HepG2 (cell line): ENCODE measurements around the gene OBSL1. TPM values are rescaled to one million over a fixed set of nuclear protein-coding genes. Genes with fewer than 3 reads are reported as not detected.

Source experiments
- ATAC-seq: fragments of 200-7000 bp; cut with Tn5 transposase; 3 replicates; pipeline ENCODE4 v1.9.1; 2020; ENCODE audit warnings: mild to moderate bottlenecking, moderate library complexity
- BruUV-seq: library from RNA; stranded (reverse); fragments of 400-500 nt; replicated peaks from 2 replicates; lab custom pipeline; 2021; lab: Mats Ljungman, UMichigan
- CTCF ChIA-PET: fragments of 300-600 bp; formaldehyde crosslinking; extraction: SDS; loops from one replicate; lab custom pipeline; 2021; ENCODE audit warnings: low total read pairs, inconsistent platforms, low intra/inter-chr PET ratio; lab: Yijun Ruan, JAX
- POLR2A ChIA-PET: fragments of 350-600 bp; sonication (Branson Sonifier 250); formaldehyde crosslinking; loops from one replicate; lab custom pipeline; 2020; ENCODE audit warnings: antibody characterized with exemption, inconsistent platforms; lab: Yijun Ruan, JAX
- DNase-seq: peaks from one replicate; pipeline ENCODE4 v3.0.0-alpha.2; 2015; ENCODE audit warnings: low spot score
- FAIRE-seq: peaks from 3 replicates; lab custom pipeline; 2011; peaks lifted over from hg19 to GRCh38; lab: Jason Lieb, UNC
- H2AFZ ChIP-seq: one replicate; pipeline ENCODE4 v1.6.1; 2011; ENCODE audit warnings: low read length, inconsistent platforms
- H3K27ac ChIP-seq: fragments of 300-600 bp; 3 replicates; pipeline ENCODE4 v1.8.0; 2011; ENCODE audit warnings: mixed run types, mild to moderate bottlenecking, mixed read lengths, low read length, inconsistent platforms; ENCODE audit not compliant: insufficient read depth; ENCODE audit errors: extremely low read length
- H3K27me3 ChIP-seq, 2 experiments: fragments of 200-600 bp in 1 of 2; 2 replicates in 1 of 2; 3 replicates in 1 of 2; pipeline versions ENCODE4 v1.6.0 to v1.8.0; 2011; ENCODE audit warnings: low read length in 2 of 2, mild to moderate bottlenecking in 2 of 2, moderate library complexity in 2 of 2, inconsistent platforms in 1 of 2; ENCODE audit not compliant: insufficient read depth in 2 of 2, control insufficient read depth in 1 of 2
- H3K36me3 ChIP-seq, 2 experiments: fragments of 200-600 bp in 1 of 2; replicated peaks in 1 of 2; 2 replicates in 1 of 2; 3 replicates in 1 of 2; pipeline versions ENCODE4 v1.5.1 to v1.8.0; 2011; ENCODE audit warnings: low read length in 2 of 2, inconsistent platforms in 1 of 2; ENCODE audit not compliant: insufficient read depth in 2 of 2, control insufficient read depth in 1 of 2
- H3K4me1 ChIP-seq: 2 replicates; pipeline ENCODE4 v1.5.1; 2012; ENCODE audit warnings: low read length, inconsistent platforms; ENCODE audit not compliant: insufficient read depth
- H3K4me2 ChIP-seq: 2 replicates; pipeline ENCODE4 v1.6.0; 2011; ENCODE audit warnings: low read depth, low read length, inconsistent platforms
- H3K4me3 ChIP-seq, 3 experiments: fragments of 200-600 bp in 1 of 3; sonication (generic), shearing (Covaris generic) in 1 of 3; replicated peaks in 1 of 3; 2 replicates each; pipeline ENCODE4 v1.5.1; 2011 to 2016; ENCODE audit warnings: low read length in 3 of 3, inconsistent platforms in 2 of 3, low read depth in 2 of 3, mild to moderate bottlenecking in 2 of 3, control low read depth in 1 of 3, mixed read lengths in 1 of 3; ENCODE audit not compliant: insufficient read depth in 1 of 3
- H3K79me2 ChIP-seq: one replicate; pipeline ENCODE4 v1.6.1; 2011; ENCODE audit warnings: low read length, inconsistent platforms; ENCODE audit not compliant: insufficient read depth
- H3K9ac ChIP-seq: 2 replicates; pipeline ENCODE4 v1.6.0; 2011; ENCODE audit warnings: mild to moderate bottlenecking, low read depth, low read length, inconsistent platforms; ENCODE audit not compliant: insufficient read depth
- H3K9me3 ChIP-seq: 2 replicates; pipeline ENCODE4 v1.5.1; 2012; ENCODE audit warnings: mild to moderate bottlenecking, low read length
- H4K20me1 ChIP-seq: 2 replicates; pipeline ENCODE4 v1.6.0; 2011; ENCODE audit warnings: inconsistent platforms, mild to moderate bottlenecking, low read length, moderate library complexity; ENCODE audit not compliant: insufficient read depth
- EZH2 ChIP-seq: conservative IDR thresholded peaks from 2 replicates; pipeline ENCODE4 v1.6.1; 2012; ENCODE audit warnings: mild to moderate bottlenecking, low read depth, low read length, moderate library complexity
- STAG1 ChIP-seq: sonication (generic); formaldehyde crosslinking; IDR thresholded peaks from 2 replicates; pipeline ENCODE4 v1.4.0; 2020; ENCODE audit warnings: missing genetic modification reagents
- TFAP4 ChIP-seq: sonication (generic); IDR thresholded peaks from 2 replicates; pipeline ENCODE4 v1.6.1; 2016; ENCODE audit warnings: low read depth, borderline replicate concordance
- ZNF720 ChIP-seq: sonication (generic); formaldehyde crosslinking; IDR thresholded peaks from 2 replicates; pipeline ENCODE4 v1.4.0; 2020; ENCODE audit warnings: missing genetic modification reagents
- WGBS: methylation state at CpG from one replicate; pipeline ENCODE4 v1.1.6; 2017; ENCODE audit warnings: low lambda C conversion rate; 5-methylcytosine and 5-hydroxymethylcytosine counted together
- in situ Hi-C: cut with HindIII; loops from 2 replicates; pipeline ENCODE4 v1.10.0; 2017; ENCODE audit warnings: low pct_unique_long_range_greater_than_20kb; ENCODE audit not compliant: extremely low pct_ligation_motif_present
- intact Hi-C: fragments of 100-400 bp; cut with micrococcal nuclease; formaldehyde crosslinking; loops from one replicate; pipeline ENCODE4 v1.10.0; 2022; ENCODE audit not compliant: unreplicated experiment
- polyA plus RNA-seq, 8 experiments: library from polyadenylated mRNA; depleted of rRNA in 3 of 8; stranded (reverse) in 7 of 8; unstranded in 1 of 8; fragments of >200 nt; fragmentation: Illumina TruSeq in 4 of 8; extraction: Trizol in 4 of 8; gene quantifications; 2 replicates each; pipeline versions ENCODE4 v1.2.1 to v1.2.3, GENCODE V29; 2011 to 2016; ENCODE audit warnings: low read depth in 4 of 8, missing spikeins in 1 of 8, mixed read lengths in 1 of 8; ENCODE audit not compliant: insufficient read depth in 1 of 8
- total RNA-seq, 5 experiments: library from RNA; depleted of rRNA; stranded (reverse); fragments of >200 nt; fragmentation: Illumina TruSeq; extraction: Trizol; gene quantifications; 2 replicates each; pipeline ENCODE4 v1.2.3, GENCODE V29; 2016; ENCODE audit warnings: low read depth in 1 of 5
- TF ChIP-seq, protein P1 (sequence below): sonication (generic); formaldehyde crosslinking; IDR thresholded peaks from 2 replicates; pipeline ENCODE4 v1.5.0; 2020; ENCODE audit warnings: mild to moderate bottlenecking, missing genetic modification reagents, moderate library complexity

Gene OBSL1
- total and polyA plus RNA-seq, 2 of the 13 experiments (the other 11 are each of a cell fraction or from before 2014, with no cell fraction given): 86.7 to 218 TPM

- H3K36me3 ChIP-seq: no peaks in the 10 kb centered on the region
- H3K27me3 ChIP-seq: peaks cover 21 to 91% of the 10 kb centered on the region in 2 experiments; a peak in 4 of 5 replicates
- WGBS: 2% methylated on average over 17 of the region's 20 CpGs
- H3K4me1 ChIP-seq: peaks cover 11% of the 10 kb centered on the region
- ATAC-seq (no peak), DNase-seq (no peak), FAIRE-seq (no peak)
- H3K9ac ChIP-seq: no peak overlapping the region
- H3K4me3 ChIP-seq: no peak overlapping the region
- H3K27ac ChIP-seq: no peak overlapping the region
- BruUV-seq: no TSS peak
- H2AFZ ChIP-seq: no peak overlapping the region
- in situ Hi-C loops: loop anchor here (5.0 kb wide), 2 partner anchors 40 to 130 kb away; no protein-coding TSS in a partner anchor
- ChIA-PET POLR2A (no interaction called here), CTCF (interaction anchor here (2.6 to 5.4 kb wide), 2 partner anchors 36 to 55 kb away, joined by 39 to 53 read pairs; a partner anchor contains a TSS)
- no peak overlapping the region for H3K4me2 ChIP-seq
- intact Hi-C loops: loop anchor here (10.0 kb wide), 1 partner anchor 237 kb away; no protein-coding TSS in a partner anchor
- H3K9me3 ChIP-seq: no peaks in the 10 kb centered on the region
- H3K79me2 ChIP-seq: no peaks in the 10 kb centered on the region
- no peaks in the 10 kb centered on the region for H4K20me1 ChIP-seq
- TF ChIP-seq, protein P1, sequence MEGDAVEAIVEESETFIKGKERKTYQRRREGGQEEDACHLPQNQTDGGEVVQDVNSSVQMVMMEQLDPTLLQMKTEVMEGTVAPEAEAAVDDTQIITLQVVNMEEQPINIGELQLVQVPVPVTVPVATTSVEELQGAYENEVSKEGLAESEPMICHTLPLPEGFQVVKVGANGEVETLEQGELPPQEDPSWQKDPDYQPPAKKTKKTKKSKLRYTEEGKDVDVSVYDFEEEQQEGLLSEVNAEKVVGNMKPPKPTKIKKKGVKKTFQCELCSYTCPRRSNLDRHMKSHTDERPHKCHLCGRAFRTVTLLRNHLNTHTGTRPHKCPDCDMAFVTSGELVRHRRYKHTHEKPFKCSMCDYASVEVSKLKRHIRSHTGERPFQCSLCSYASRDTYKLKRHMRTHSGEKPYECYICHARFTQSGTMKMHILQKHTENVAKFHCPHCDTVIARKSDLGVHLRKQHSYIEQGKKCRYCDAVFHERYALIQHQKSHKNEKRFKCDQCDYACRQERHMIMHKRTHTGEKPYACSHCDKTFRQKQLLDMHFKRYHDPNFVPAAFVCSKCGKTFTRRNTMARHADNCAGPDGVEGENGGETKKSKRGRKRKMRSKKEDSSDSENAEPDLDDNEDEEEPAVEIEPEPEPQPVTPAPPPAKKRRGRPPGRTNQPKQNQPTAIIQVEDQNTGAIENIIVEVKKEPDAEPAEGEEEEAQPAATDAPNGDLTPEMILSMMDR (CRISPR knock-in tag): peak; percentile 16; the same call in 1 of the 2 replicates
- TF ChIP-seq ZNF720 (no peak), TFAP4 (peak; percentile 24; the same call in 1 of the 2 replicates), EZH2 (peak; percentile 14; the same call in 1 of the 2 replicates), STAG1 (peak; percentile 18; the same call in 1 of the 2 replicates)
These were observed 39.5 kb downstream of the OBSL1 start for GRCh38 chr2:219531639-219532377.
